Esophagus (tissue), 2 donors: ENCODE results near the gene PRM2. TPM values are rescaled to one million over a fixed set of nuclear protein-coding genes. Genes with fewer than 3 reads are reported as not detected.

Source experiments
- H3K27ac ChIP-seq, 2 donors: one replicate each; pipeline ENCODE4 v1.5.1; 2013; ENCODE audit warnings: low read depth in 2 of 2, mild to moderate bottlenecking in 2 of 2, inconsistent platforms in 1 of 2, low read length in 1 of 2, moderate library complexity in 1 of 2
- H3K27me3 ChIP-seq, 2 donors: one replicate each; pipeline ENCODE4 v1.6.1; 2013; ENCODE audit warnings: low read length in 2 of 2, control low read depth in 1 of 2, mild to moderate bottlenecking in 1 of 2; ENCODE audit not compliant: insufficient read depth in 2 of 2, control insufficient read depth in 1 of 2
- H3K36me3 ChIP-seq, 2 donors: one replicate each; pipeline ENCODE4 v1.6.1; 2013; ENCODE audit warnings: low read length in 1 of 2; ENCODE audit not compliant: control insufficient read depth in 2 of 2, insufficient read depth in 2 of 2
- H3K4me1 ChIP-seq, 2 donors: one replicate each; pipeline ENCODE4 v1.6.1; 2013; ENCODE audit warnings: low read length in 1 of 2; ENCODE audit not compliant: control insufficient read depth in 2 of 2, insufficient read depth in 2 of 2
- H3K4me3 ChIP-seq, 2 donors: one replicate each; pipeline ENCODE4 v1.5.1; 2013; ENCODE audit warnings: low read length in 2 of 2, mild to moderate bottlenecking in 2 of 2, low read depth in 1 of 2, moderate library complexity in 1 of 2
- H3K9me3 ChIP-seq, 2 donors: one replicate each; pipeline ENCODE4 v1.6.1; 2013; ENCODE audit warnings: mild to moderate bottlenecking in 2 of 2, low read depth in 1 of 2, low read length in 1 of 2, moderate library complexity in 1 of 2; ENCODE audit not compliant: control insufficient read depth in 2 of 2, insufficient read depth in 1 of 2
- WGBS, 2 donors: extraction: QIAGEN DNeasy Blood & Tissue Kit; methylation state at CpG; one replicate each; pipeline ENCODE4 v1.1.7; 2013; 5-methylcytosine and 5-hydroxymethylcytosine counted together
- polyA plus RNA-seq, 2 donors: library from polyadenylated mRNA; stranded (reverse); fragments of 200-250 nt; gene quantifications; one replicate each; pipeline ENCODE4 v1.2.3, GENCODE V29; 2013
- donor health status: healthy with polysubstance abuse.
- donor health status: Bipolar disorder and iron deficiency.

PRM2 gene
- polyA plus RNA-seq, 2 donors = not detected

- no peak overlapping the region for H3K4me3 ChIP-seq
- WGBS, 2 donors = 81 to 85% methylated on average over 10 of the region's 10 CpGs
- H3K27ac ChIP-seq = no peak overlapping the region
Observed at GRCh38 chr16:11239644-11240632, 36.3 kb downstream of the PRM2 start.

GRCh38 chr16:11238272-11239202 lies 37.7 kb downstream of the PRM2 start:
- H3K36me3 ChIP-seq = no peaks in the 10 kb centered on the region
- no peak overlapping the region for H3K27ac ChIP-seq
- H3K9me3 ChIP-seq = no peaks in the 10 kb centered on the region
- 95 to 96% methylated on average over 15 of the region's 15 CpGs for WGBS, 2 donors
- no peaks in the 10 kb centered on the region for H3K27me3 ChIP-seq
- no peaks in the 10 kb centered on the region for H3K4me1 ChIP-seq
- H3K4me3 ChIP-seq = no peak overlapping the region

More at GRCh38 chr16:11239644-11240632, 36.3 kb downstream of the PRM2 start:
- Histone ChIP-seq H3K9me3 (no peaks in the 10 kb centered on the region), H3K4me1 (no peaks in the 10 kb centered on the region), H3K27me3 (no peaks in the 10 kb centered on the region), H3K36me3 (no peaks in the 10 kb centered on the region)

- 78 to 84% methylated on average over 10 of the region's 10 CpGs for WGBS, 2 donors
- Histone ChIP-seq H3K4me3 (no peak overlapping the region), H3K9me3 (no peaks in the 10 kb centered on the region), H3K36me3 (no peaks in the 10 kb centered on the region), H3K4me1 (no peaks in the 10 kb centered on the region), H3K27me3 (no peaks in the 10 kb centered on the region), H3K27ac (no peak overlapping the region)
Observed at GRCh38 chr16:11236461-11237254, 39.6 kb downstream of the PRM2 start.

- WGBS, 2 donors = 62 to 79% methylated on average over 5 of the region's 5 CpGs
- Histone ChIP-seq H3K4me1 (no peaks in the 10 kb centered on the region), H3K27ac (no peak overlapping the region)
Observed at GRCh38 chr16:11235703-11235991, 40.6 kb downstream of the PRM2 start.

GRCh38 chr16:11234884-11235702 lies 41.2 kb downstream of the PRM2 start:
- no peak overlapping the region for H3K4me3 ChIP-seq
- no peaks in the 10 kb centered on the region for H3K9me3 ChIP-seq
- 85 to 86% methylated on average over 13 of the region's 13 CpGs for WGBS, 2 donors
- H3K36me3 ChIP-seq = no peaks in the 10 kb centered on the region
- H3K4me1 ChIP-seq = peaks cover 0 to under 1% of the 10 kb centered on the region in 2 donors
- no peak overlapping the region for H3K27ac ChIP-seq
- H3K27me3 ChIP-seq = no peaks in the 10 kb centered on the region

More at GRCh38 chr16:11235703-11235991, 40.6 kb downstream of the PRM2 start:
- Histone ChIP-seq H3K9me3 (no peaks in the 10 kb centered on the region), H3K27me3 (no peaks in the 10 kb centered on the region), H3K36me3 (no peaks in the 10 kb centered on the region), H3K4me3 (no peak overlapping the region)

- Histone ChIP-seq H3K4me1 (peaks cover 0 to 5% of the 10 kb centered on the region in 2 donors), H3K27ac (peak overlapping the region in 1 of 2 donors; percentile 59), H3K4me3 (no peak overlapping the region), H3K9me3 (no peaks in the 10 kb centered on the region), H3K36me3 (no peaks in the 10 kb centered on the region), H3K27me3 (no peaks in the 10 kb centered on the region)
- WGBS, 2 donors = 79 to 87% methylated on average over 8 of the region's 8 CpGs
Observed at GRCh38 chr16:11233727-11234376, 42.4 kb downstream of the PRM2 start.

- no peaks in the 10 kb centered on the region for H3K27me3 ChIP-seq
- H3K27ac ChIP-seq = peak overlapping the region; percentile 59 to 73
- H3K4me3 ChIP-seq = no peak overlapping the region
- H3K9me3 ChIP-seq = no peaks in the 10 kb centered on the region
- peaks cover 0 to 5% of the 10 kb centered on the region in 2 donors for H3K4me1 ChIP-seq
- no peaks in the 10 kb centered on the region for H3K36me3 ChIP-seq
- 54 to 61% methylated on average over 35 of the region's 35 CpGs for WGBS, 2 donors
Observed at GRCh38 chr16:11232852-11233726, 43.2 kb downstream of the PRM2 start.
